NOMO-1 treated with dmso at 0.1 percent for 144 hours (cell line): ENCODE data around the gene TBCD.
"Not testable (repeated sequence)": the region's sequence is repeated elsewhere in the genome, so short reads cannot be mapped to it uniquely, and the experiment has no call there.

Experiments
- DNase-seq: peaks from one replicate; lab custom pipeline; 2025; ENCODE audit not compliant: unreplicated experiment; lab: John Stamatoyannopoulos, UW

Gene TBCD

DNA sequence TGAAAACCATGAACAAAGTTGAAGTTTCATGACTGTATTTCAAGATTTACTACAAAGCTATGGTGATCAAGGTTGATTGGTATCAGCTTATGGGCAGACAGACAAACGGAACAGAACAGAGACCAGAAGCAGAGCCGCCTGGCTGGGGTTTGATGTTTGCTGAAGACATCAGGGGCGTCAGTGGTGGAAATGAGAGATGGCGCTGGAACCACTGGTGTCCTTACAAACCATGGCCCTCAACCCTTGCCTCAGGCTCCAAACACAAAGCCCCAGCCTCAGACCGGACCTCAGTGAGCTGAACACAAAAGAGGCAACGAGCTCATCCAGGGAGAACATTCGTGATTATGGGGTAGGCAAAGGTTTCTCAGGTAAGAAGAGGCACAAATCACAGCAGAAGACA is 214.6 kb downstream of the TBCD start:
- no peak for DNase-seq

DNA sequence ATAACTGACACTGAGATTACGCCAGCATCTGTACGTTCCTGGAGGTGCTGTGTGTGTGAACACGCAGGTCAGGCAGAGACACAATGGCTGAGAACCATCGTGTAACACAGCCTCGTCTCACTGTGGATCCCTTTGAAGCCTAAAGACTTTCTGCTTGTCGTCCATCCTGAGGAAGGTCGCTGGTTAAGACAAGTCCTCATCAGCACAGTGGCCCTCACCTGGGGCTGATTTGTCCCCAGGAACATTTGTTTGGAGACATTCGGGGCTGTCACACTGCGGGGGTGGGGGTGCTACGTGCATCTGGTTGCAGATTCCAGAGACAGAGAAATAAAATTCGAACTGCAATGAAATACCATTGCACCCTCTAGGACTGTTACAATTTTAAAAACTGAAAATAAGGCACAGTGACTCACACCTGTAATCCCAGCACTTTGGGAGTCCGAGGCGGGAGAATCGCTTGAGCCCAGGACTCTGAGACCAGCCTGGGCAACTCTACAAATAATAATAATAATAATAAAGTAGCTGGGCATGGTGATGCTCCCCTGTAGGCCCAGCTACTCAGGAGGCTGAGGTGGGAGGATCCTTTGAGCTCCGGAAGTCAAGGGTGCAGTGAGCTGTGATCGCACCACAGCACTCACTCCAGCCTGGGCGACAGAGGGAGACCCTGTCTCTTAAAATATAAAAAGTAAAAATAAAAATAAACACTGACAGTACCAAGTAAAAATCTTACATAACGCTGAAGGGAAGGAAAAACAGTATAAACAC is 215.6 kb downstream of the TBCD start:
- DNase-seq, result no peak

DNA sequence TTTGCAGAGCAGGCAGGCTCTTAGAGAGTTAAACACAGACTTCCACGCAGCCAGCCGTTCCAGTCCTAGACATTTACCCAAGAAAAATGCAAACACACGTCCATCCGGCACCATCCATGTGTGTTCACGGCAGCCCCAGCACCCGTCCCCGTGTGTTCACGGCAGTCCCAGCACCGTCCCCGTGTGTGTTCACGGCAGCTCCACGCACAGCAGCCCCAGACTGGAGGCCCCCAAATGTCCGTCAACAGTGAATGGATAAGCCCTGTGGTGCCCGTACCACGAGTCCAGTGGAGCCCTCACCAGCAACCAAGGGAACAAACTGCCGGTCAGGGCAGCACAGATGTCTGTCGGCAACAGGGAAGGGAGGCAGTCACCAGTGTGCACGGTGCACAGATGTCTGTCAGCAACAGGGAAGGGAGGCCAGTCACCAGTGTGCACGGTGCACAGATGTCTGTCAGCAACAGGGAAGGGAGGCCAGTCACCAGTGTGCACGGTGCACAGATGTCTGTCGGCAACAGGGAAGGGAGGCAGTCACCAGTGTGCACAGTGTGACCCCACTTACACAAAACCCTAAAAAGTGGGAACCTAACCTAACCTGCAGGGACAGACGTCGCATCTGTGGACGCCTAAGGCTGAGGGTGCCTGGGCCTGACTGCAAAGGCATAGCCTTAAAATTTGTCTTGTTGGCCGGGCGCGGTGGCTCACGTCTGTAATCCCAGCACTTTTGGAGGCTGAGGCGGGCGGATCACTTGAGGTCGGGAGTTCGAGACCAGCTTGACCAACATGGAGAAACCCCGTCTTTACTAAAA is 216.4 kb downstream of the TBCD start:
- not testable (repeated sequence) for DNase-seq

DNA sequence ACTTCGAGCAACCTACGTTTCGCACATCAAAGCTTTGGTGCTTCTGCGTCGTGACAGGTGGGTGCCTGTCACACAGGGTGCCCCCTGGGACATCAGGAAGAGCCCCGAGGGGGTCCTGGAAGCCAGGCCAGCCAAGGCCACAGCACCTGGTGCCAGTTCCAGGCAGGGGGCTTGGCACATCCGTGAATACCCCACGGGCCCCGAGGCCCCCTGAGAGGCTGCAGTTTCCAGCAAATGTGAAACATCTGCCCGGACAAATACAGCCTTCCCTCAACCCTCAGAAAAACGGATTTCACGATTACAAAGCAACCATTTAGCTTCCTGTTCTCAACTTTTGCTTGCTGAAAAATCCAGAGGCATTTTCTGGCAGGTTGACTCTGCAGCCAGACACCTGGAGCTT is 218.2 kb downstream of the TBCD start:
- DNase-seq, result no peak

DNA sequence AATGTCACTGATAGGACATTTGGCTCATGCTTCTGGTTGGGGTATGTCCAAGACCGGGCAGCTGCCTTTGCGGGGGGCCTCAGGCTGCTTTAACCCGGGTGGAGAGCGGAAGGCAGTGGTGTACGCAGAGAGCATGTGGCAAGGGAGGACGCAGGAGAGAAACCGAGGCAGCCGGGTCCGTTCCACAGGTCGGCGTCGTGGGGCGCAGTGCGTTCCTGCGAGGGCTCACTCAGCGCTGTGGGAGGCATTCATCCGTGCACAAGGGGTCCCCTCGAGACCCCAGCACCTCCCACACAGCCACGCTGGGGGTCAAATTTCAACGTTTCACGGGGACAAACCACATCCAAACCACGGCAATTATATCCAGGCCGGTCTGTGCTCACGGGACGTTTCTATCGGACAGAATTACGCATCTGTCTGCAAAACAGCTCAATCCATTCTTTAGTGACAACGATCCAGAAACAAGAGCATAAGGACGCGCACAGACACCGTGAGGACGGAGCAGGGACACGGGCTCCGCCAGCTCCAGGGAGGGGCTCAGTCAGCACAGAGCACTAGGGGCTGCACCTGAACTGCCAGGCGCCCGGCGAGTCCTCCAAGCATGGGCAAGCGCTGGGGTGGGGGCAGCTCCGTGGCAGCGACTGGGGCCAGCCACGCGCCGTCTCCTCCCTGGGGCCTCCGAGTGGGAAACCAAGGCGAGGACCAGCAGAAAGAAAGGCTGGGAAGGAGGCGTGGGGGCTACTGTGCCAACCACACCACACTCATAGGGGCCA is 219.1 kb downstream of the TBCD start:
- no peak for DNase-seq

DNA sequence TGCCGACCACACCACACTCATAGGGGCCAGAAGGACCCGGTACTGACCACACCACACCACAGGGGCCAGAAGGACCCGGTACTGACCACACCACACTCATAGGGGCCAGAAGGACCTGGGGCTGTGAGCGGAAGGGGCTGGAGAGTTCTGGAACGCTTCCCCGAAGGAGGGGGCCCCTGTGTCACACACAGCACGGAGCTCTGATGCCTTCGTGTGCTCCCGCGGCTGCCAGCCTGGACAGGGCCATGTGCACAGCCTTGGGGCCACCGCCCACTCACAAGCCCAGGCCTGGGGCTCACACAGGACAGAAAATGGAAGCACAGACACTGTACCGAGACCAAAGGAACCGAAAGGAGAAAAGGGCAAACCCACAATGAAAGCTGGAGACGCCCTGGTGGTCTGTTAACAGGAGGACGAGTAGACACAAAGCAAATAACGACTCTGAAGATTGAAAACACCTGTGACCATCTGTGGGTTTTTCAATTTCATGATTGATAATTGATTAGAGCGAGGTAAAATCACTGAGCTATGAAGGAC is 221.0 kb downstream of the TBCD start:
- no peak for DNase-seq

DNA sequence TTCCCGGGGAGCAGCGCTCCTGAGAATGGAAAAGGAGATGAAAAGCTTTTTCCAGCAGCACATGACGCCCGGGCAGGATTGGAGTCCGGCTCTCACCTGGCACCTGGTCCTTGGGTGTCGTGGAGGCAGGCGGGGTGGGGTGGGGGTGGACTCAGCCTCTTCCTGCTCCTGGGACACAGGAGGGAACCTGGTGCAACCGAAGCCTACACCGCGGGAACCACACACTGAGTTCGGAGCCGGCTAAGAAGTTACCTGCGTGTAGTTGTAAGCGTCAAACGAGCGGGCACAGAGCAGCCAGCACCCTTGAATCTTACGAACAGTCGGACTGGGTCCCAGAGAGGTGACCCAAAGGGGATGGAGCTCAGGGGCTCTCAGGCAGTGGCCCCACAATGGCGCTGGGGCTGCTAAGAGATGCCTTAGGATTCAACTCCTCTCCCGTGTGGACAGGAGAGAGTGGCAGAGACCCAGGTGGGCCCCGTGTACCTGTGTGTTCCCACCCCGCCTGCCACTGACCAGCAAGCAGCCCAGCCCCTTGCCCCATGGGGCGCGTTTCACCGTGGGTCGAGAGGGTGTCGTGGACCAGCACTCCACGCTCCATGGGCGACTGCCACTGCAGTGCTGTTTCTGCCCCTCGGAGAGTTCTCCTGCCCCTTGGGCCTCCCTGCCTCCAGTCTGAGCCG is 221.7 kb downstream of the TBCD start:
- DNase-seq, result no peak

DNA sequence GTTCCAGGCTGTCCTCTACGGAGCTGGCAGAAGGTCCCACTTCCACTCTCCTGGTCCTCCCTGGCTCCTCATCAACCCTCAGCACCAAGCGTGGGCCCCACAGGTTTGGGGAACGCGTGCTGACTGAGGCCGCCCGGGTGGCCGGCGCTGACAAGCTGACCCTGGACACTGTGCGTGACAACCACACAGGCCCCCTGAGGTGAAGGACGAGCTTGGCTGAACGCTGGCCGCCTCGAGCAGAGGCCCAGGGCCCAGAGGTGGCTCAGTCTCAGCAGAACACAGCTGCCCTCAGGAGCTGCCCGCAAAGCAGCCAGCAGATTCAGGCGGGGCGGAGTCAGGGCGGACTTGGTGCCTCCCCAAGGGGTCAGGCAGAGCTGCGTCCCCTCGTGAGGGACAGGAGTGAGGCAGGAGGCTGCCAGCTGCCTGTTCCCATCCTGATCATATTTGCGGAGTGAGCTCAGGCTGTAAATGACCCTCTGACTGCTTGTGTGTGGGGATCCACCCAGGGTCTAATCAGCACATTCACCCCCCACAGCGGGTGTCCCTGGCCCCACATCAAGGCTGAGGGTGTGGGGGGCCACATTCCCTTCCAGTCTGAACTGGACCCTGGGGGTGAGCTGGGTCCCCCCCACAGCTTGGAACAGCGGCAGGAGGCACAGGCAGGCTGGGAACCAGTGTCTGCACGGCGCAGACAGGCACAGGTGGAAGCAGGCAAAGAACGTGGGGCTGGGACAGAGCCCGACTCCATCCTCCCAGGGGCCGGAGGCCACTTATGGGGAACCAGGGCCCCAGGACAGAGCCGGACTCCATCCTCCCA is 222.5 kb downstream of the TBCD start:
- DNase-seq, result no peak

DNA sequence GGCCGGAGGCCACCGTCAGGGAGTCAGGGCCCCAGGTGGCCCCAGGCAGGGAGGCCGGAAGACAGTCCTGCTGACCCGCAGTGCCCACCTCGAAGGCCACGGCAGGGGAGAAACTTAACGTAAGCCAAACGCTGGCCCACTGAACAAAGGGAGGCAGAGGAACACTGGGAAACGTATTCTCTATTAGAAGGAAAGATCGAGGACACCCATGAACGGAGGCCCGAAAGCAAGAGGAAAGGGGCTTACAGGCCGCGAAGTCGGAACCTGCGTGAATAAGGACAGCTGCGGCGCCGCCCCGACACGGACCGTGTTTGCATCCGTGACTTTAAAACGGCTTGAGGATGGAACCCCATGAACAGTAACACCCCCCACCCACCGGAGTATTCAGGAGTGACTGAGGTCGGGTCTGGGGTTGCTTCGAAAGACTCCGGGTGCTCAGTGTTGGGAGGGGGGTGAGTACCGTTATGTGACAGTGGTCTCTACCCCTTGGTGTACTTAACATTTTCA is 225.2 kb downstream of the TBCD start:
- no peak for DNase-seq

DNA sequence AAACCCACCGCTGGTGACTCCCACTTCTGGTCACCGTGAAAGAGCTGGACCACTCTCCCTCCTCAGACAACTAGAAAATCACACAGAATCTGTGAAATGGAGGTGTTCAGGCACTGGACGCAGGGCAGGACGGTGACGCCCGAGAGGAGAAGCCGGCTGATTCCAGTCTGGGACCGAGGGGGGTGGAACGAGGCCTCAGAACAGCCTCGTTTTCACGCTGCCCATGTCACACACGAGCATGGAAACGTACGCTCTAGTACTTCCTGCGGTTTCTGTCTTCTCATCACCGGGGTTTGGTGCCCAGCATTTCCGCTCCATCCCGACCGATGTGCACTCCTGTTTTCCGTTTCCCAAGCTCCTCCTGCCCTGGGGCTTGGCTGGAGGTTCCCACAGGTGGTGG is 225.7 kb downstream of the TBCD start:
- no peak for DNase-seq

DNA sequence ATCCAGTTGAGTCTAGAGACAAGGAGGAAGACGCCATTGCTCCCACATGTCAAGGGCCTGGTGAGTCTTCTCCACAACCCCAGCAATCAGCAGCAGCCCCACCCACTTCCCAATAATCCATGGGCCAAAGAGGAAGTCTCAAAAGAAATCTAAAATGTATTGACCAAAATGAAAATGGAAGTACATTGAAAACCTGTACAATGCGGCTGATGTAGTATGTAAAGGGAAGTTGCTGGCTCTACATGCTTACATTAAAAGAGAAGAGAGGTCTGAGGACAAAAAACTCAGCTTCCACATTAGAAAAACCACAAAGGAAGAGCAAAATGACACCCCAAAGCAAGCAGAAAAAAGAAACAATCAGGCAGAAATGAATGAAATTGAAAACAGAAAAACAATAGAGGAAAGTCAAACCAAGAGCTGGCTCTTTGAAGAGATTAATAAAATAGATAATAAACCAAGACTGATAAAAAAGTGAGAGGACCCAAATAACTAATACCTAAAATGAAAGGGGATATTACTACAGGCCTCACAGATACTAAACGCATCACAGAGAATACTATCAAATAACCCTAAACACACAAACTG is 227.0 kb downstream of the TBCD start:
- DNase-seq, result peak; percentile 80

DNA sequence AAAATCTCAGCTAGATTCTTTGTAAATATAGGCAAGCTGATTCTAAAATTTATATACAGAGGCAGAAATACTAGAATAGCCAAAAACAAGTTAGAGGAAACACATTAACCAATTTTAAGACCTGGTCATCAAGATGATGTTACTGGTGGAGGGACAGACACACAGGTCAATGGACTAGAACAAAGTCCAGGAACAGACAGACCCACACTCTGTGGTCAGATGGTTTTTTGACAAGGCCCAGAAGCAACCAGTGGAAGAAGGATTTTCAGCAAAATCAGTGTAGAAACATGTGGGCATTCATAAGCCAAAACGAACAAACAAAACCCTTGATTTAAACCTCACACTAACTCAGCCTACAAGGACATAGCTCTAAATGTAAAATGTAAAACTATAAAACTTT is 227.9 kb downstream of the TBCD start:
- DNase-seq, result no peak

DNA sequence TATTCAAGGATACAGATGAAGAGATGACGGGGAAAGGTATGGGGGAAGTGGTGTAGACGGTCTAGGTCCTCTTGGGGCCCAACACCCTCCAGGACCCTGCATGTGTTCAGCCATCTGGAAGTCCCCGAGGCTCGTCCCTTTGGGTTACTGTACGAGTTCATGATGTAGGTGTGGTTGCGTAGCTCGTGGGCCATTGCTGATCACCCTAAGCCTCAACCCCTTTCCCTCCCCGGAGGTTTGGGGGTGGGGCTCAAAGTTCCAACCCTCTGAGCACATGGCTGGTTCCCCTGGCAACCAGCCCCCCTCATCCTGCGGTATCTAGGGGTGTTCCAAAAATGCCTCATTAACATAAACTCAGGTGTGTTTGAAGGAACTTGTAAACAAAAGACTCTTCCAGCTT is 228.8 kb downstream of the TBCD start:
- no peak for DNase-seq

DNA sequence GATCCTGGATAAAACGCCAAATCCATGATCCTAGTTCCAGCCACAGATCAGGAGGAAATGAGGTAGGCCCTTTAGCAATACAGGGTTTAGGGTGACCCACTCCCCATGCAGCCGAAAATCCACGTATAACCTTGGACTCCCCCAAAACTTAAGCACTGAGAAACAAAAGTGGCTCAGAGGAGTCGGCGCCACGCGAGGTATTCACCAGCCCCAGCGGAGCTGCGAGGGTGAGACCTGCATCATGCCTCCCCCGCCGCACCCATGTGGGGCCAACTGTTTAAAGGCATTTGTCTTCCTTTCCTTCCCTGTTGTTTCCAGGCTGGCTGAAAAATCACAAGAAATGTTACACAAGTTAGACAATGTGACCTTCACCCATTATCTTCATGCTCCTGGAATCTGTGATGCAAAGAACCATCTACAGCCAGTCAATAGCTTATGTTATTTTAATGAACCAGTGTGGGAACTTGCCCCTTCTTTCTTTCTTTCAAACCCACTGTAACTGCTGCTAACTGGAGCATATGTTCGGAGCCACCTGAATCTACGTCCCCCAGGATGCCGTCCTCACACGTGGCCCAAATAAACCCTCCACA is 229.4 kb downstream of the TBCD start:
- DNase-seq, result no peak

DNA sequence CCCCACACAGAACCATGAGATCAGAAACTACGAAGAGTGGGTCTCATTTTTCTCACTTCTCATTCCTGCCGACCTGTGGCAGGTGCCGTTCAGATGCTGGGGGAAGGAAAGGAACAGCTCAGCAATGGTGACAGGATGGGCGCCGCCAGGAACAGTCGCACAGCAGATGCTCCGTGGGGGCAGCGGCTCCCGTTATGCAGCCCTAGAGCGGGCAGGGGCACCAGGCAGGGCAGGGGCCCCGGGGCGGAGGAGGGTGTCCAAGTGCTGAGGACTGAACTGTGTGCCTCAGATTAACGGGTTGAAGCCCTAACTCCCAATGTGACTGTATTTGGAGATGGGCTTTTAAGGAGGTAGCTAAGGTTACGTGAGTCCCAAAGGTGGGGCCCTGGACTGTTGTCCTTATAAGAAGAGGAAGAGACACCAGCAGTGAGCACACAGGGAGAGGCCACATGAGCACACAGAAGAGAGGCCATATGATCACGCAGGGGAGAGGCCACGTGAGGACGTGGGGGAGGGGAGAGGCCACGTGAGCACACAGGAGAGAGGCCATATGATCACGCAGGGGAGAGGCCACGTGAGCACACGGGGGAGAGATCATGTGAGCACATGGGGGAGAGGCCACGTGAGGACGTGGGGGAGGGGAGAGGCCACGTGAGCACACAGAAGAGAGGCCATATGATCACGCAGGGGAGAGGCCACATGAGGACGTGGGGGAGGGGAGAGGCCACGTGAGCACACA is 231.8 kb downstream of the TBCD start:
- DNase-seq, result no peak

DNA sequence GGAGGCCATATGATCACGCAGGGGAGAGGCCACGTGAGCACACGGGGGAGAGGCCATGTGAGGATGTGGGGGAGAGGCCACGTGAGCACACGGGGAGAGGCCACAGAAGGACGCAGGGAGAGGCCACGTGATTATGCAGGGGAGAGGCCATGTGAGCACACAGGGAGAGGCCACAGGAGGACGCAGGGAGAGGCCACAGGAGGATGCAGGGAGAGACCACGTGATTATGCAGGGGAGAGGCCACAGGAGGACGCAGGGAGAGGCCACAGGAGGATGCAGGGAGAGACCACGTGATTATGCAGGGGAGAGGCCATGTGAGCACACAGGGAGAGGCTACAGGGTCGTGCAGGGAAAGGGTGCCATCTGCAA is 232.4 kb downstream of the TBCD start:
- DNase-seq, result not testable (repeated sequence)

DNA sequence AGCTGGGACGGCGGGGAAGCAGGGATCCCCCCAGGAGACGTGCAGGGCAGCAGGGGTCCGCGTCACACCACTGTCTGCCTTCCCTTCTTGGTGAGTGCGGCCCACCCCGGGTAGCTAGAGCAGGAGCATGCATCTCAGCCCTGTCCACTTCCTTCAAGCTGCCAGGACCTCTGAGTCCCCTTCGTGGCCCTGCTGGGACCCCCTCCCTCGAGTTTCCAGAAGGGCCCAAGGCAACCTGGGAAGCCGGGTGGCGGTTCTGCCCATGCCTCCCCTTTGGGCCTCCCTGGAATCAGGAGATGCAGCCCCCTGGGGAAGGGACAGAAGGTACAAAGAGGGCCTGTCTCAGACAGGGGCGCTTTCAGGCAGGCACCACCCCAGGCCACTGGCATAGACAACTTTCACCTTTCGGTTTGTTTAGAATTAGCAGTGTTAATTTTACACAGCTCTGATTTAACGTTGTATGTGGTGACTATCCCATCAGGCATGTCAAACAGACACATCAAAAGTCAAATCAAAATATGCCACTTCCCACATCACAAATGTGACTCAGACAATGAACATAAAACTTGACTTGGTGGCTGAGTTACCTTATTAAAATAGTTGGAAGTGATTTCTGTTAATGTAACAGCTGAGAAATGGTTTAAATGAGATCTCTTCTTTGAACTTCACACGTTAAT is 233.0 kb downstream of the TBCD start:
- no peak for DNase-seq

DNA sequence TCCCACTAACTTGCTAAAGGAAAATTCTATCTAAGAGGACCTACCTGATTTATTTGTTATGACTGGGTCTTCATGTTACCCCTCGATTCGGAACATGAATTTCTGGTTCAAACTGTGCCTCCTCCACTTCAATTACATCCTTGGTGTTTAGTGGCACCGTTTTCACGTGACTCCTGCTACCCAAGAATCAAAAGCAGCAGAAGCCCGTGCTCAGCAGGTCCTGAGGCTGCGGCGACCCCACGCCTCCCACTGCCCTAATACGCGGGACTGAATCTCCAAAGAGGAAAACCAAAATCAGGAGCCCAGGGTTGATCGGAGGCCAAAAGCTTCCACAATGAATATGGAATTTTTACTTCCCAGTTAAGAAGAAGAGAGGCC is 233.6 kb downstream of the TBCD start:
- DNase-seq, result no peak
